ENCODE results near the gene ZFAND4. TPM values are rescaled to one million over a fixed set of nuclear protein-coding genes. Genes with fewer than 3 reads are reported as not detected.

Gene ZFAND4
- total RNA-seq: 8.9 and 11.3 TPM in 2 replicates

GRCh38 chr10:45672181-45673073 lies at the start of gene ZFAND4:
Gene ZFAND4, minus strand, starts transcription at chr10:45672772. Its CDS starts 9,047 bp downstream, at chr10:45663725.

Other genes starting within 250 kb of the ZFAND4 start
- gene WASHC2C, start 54.5 kb upstream of the ZFAND4 start, total RNA-seq: 24.5 and 28.9 TPM in 2 replicates
- gene AGAP4, start 174.7 kb upstream of the ZFAND4 start, total RNA-seq: 1.6 and 2.7 TPM in 2 replicates

All from pericardium fibroblast (primary cell).